ENCODE results near the gene MTUS2.

DNA sequence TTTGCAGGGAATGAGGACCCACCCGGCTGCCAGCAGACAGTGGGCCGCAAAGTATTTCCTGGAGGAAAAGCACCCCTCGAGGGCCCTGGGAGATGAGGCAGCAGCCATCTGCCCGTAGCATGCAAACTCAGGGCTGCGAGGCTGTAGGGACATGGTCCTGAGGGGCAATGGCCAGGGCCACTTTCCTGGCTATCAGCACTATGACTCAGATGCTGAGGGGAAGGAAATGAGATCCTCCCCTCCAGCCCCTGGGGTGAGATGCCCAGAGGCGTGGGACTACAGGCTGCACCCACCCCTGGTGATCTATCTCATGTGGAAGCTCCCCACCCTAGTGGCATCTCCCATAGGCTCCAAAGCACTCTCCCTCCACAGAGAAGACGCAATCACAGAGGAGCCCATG, 695.2 kb downstream of the MTUS2 start:
- TF ChIP-seq CTCF (conservative IDR thresholded peaks at IDR 0.05 in 1 of 2, IDR thresholded peaks at IDR 0.05 in 1 of 2; ENCODE audit: extremely low read depth in 1 of 2, insufficient read depth in 1 of 2, low read depth in 1 of 2, low read length in 2 of 2) (no peak), EZH2 (IDR thresholded peaks at IDR 0.05; ENCODE audit: borderline replicate concordance, low read length) (no peak)

Data from mammary epithelial cell (primary cell).